NCI-H1694 treated with DMSO at 0.1 percent for 48 hours (cell line): ENCODE results near the gene METTL2B.
"Not testable (repeated sequence)": the region's sequence is repeated elsewhere in the genome, so short reads cannot be mapped to it uniquely, and the experiment has no call there.

Experiments used
- DNase-seq: peaks from one replicate; lab custom pipeline; 2025; lab: John Stamatoyannopoulos, UW

The METTL2B gene

GRCh38 chr7:128454808-128455542 lies 21.6 kb upstream of the METTL2B start:
- peak; percentile 29 for DNase-seq

- peak; percentile 90 for DNase-seq
These were observed 20.8 kb upstream of the METTL2B start, which contains the start of gene HILPDA for GRCh38 chr7:128455543-128456254. HILPDA (plus strand) TSS chr7:128455878; CDS start chr7:128457269, 1,391 bp downstream.

- no peak for DNase-seq
These were observed 20.3 kb upstream of the METTL2B start for GRCh38 chr7:128456255-128456725.

- not testable (repeated sequence) for DNase-seq
These were observed 19.2 kb upstream of the METTL2B start for GRCh38 chr7:128457385-128457784.

- no peak for DNase-seq
These were observed 17.6 kb upstream of the METTL2B start for GRCh38 chr7:128458956-128459355.

GRCh38 chr7:128459394-128459878 lies 17.1 kb upstream of the METTL2B start:
- peak; percentile 74 for DNase-seq

- DNase-seq, result no peak
These were observed 14.1 kb upstream of the METTL2B start for GRCh38 chr7:128462460-128462859.

- not testable (repeated sequence) for DNase-seq
These were observed 13.2 kb upstream of the METTL2B start for GRCh38 chr7:128463345-128463744.

GRCh38 chr7:128463933-128464332 lies 12.6 kb upstream of the METTL2B start:
- not testable (repeated sequence) for DNase-seq

- DNase-seq, result not testable (repeated sequence)
These were observed 9.7 kb upstream of the METTL2B start for GRCh38 chr7:128466871-128467270.

GRCh38 chr7:128477336-128477690 lies 765 bp downstream of the METTL2B start:
- not testable (repeated sequence) for DNase-seq

GRCh38 chr7:128479082-128479481 lies 2.5 kb downstream of the METTL2B start:
- not testable (repeated sequence) for DNase-seq

- DNase-seq, result not testable (repeated sequence)
These were observed 11.6 kb downstream of the METTL2B start for GRCh38 chr7:128488134-128488533.

- no peak for DNase-seq
These were observed 20.9 kb downstream of the METTL2B start for GRCh38 chr7:128497405-128497804.

- DNase-seq, result not testable (repeated sequence)
These were observed 28.9 kb downstream of the METTL2B start for GRCh38 chr7:128505416-128505815.

- DNase-seq, result not testable (repeated sequence)
These were observed 30.3 kb downstream of the METTL2B start for GRCh38 chr7:128506819-128507218.

- not testable (repeated sequence) for DNase-seq
These were observed 30.9 kb downstream of the METTL2B start for GRCh38 chr7:128507321-128507993.

GRCh38 chr7:128511692-128512091 lies 35.1 kb downstream of the METTL2B start:
- not testable (repeated sequence) for DNase-seq

GRCh38 chr7:128515232-128515631 lies 38.7 kb downstream of the METTL2B start:
- not testable (repeated sequence) for DNase-seq

GRCh38 chr7:128517023-128517422 lies 40.5 kb downstream of the METTL2B start:
- DNase-seq, result not testable (repeated sequence)

GRCh38 chr7:128523226-128523931 lies 46.8 kb downstream of the METTL2B start:
- DNase-seq, result not testable (repeated sequence)
